Putamen (tissue), 1 donor: ENCODE results near the gene NLRP13.
"Not testable (repeated sequence)": the region's sequence is repeated elsewhere in the genome, so short reads cannot be mapped to it uniquely, and the experiment has no call there.

Source experiments
- DNase-seq: peaks from one replicate; pipeline ENCODE4 v3.0.0-alpha.2; 2016; ENCODE audit warnings: low spot score

Gene NLRP13, protein sequence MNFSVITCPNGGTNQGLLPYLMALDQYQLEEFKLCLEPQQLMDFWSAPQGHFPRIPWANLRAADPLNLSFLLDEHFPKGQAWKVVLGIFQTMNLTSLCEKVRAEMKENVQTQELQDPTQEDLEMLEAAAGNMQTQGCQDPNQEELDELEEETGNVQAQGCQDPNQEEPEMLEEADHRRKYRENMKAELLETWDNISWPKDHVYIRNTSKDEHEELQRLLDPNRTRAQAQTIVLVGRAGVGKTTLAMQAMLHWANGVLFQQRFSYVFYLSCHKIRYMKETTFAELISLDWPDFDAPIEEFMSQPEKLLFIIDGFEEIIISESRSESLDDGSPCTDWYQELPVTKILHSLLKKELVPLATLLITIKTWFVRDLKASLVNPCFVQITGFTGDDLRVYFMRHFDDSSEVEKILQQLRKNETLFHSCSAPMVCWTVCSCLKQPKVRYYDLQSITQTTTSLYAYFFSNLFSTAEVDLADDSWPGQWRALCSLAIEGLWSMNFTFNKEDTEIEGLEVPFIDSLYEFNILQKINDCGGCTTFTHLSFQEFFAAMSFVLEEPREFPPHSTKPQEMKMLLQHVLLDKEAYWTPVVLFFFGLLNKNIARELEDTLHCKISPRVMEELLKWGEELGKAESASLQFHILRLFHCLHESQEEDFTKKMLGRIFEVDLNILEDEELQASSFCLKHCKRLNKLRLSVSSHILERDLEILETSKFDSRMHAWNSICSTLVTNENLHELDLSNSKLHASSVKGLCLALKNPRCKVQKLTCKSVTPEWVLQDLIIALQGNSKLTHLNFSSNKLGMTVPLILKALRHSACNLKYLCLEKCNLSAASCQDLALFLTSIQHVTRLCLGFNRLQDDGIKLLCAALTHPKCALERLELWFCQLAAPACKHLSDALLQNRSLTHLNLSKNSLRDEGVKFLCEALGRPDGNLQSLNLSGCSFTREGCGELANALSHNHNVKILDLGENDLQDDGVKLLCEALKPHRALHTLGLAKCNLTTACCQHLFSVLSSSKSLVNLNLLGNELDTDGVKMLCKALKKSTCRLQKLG

DNA sequence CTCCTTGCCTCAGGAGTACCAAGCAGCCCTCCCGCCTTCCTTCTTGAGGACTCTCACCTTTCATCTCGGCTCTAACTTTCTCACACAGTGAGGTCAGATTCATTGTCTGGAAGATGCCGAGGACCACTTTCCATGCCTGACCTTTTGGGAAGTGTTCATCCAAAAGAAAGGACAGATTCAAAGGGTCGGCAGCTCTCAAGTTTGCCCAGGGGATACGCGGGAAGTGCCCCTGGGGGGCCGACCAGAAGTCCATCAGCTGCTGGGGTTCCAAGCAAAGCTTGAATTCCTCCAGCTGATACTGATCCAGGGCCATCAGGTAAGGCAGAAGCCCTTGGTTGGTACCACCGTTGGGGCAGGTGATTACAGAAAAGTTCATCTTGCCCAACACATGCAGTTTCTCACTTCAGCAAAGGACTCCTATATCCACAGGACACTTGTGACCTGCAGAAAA, at the start of gene NLRP13:
Gene NLRP13 (minus strand): TSS at position 401 of the 451 bp plus-strand sequence. CDS start 25 bp downstream, at position 376.
- DNase-seq, result no peak

DNA sequence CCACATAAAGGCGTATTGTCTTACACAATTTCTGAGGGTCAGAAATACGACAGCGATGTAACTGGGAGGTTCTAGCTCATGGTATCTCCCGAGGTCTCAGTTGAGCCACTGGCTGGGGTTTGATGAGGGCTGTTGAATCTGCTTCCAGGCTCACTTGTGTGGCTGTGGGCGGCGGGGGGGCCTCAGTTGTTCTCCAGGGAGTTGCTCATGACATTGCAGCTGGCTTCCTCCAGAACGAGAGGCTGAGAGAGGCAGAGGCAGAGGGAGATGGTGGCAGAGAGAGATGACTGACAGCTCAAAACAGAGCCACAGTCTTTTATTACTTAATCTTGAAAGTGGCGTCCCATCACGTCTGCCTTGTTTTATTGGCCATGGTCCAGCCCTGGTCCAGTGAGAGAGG, 48.3 kb upstream of the NLRP13 start:
- DNase-seq, result no peak

DNA sequence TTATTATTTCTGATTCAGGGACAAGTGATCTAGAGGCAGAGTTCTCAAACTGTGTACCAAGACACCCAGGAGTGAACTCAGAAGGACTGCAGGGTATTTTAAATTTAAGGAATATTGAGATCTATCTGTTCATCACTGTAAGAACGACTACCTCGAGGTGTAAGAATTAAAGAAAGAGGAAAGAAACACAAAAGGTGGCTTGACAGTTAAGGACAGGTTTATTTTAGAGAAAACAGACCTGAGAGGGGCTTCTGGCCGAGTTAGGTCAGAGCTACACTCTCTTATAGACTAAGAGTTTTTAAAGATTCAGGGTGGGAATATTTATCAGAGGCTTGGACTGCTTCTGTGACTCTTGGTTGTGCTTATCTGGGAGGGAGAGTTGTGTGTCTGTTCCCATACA, 41.8 kb upstream of the NLRP13 start:
- no peak for DNase-seq

DNA sequence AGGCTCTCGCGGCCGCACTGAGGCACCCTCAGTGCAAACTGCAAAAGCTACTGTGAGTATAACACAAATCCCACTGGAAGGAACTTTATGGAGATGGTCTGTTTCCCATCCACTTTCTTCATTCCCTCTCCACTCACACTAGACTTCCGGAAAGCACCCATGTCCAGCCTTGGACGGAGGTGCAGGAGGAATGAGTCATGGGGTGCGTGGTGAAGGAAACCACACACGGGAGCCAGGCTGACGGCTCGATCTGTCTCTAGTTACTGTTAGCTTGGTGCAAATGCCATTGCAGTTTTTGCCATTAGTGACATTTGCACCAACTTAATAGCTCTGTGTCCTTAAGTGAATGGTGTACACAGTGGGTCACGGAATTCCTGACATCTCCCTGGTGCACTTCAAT, 30.1 kb upstream of the NLRP13 start:
- DNase-seq, result no peak

DNA sequence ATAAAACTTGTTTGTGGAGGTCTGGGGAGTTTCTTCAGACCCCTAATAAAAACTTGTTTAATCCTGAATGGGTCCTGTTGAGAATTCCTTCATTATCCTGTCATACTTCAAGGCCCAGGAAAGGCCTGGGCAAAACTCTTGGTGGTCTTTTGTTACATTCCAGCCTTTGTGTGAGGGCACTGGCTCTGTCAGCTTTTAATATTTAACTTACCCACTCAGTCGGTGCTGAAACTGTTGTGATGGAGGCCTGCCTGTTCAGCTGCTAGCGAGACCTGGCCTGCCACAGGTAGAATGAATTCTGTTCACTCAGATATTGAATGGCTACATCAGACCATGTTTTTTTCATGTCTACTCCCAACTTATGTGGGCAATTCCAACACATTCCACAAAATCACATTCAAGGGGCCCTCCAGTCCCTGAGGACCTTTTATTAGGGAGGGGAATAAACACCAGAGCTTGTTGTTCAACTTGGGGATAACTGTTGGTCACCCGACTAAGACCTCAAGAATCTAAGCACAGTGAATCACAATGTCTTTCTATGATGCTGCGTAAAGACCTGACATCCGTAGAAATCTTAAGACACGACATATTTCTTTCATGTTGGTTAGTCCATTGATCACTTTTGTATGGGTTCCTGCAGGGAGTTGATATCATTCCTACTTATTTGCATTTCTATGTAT, 28.0 kb upstream of the NLRP13 start:
- DNase-seq, result no peak

DNA sequence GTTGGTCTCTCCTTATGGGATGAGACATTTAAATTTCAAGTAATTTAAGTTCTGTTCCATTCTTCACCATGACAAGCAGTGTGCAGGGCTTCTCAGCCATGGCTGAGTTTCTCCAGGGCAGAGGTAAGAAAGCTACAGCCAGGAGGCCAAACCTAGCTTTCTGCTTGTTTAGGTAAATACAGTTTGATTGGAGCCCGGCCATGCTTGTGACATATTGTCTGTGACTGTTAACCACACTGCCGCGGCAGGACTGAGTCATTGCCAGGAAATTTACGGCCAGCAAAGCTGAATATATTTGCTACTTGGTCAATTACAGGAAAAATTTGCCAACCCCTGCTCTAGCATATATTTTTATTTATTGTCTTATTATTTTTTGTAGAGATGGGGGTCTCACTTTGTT, 26.2 kb upstream of the NLRP13 start:
- DNase-seq, result no peak

DNA sequence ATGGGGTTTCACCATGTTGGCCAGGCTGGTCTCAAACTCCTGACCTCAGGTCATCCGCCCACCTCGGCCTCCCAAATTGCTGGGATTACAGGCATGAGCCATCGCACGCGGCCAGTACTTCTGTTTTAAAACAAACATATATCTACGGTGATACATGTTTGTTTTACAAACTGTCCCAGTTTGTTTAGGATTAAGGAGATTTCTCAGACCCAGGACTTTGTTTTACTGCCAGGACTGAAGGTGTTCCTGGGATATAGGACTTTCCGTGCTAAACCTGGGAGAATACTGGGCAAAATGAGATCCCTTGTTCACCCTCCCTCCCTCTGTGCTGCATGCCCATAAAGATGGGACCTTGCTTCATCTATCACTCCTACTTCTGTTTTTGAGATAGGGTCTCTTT, 24.3 kb upstream of the NLRP13 start:
- no peak for DNase-seq

DNA sequence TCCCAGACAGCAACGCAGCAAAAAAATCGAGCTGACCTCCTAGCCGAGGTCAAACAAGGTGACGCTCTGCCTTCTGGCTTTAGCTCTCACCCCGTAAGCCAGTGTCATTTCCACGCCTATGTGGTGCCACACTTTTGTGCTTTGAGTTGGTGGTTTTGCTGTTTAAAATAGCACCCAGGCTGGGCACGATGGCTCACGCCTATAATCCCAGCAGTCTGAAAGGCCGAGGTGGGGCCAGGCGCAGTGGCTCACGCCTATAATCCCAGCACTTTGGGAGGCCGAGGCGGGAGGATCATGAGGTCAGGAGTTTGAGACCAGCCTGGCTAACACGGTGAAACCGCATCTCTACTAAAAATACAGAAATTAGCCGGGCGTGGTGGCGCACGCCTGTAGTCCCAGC, 18.4 kb upstream of the NLRP13 start:
- DNase-seq, result not testable (repeated sequence)

DNA sequence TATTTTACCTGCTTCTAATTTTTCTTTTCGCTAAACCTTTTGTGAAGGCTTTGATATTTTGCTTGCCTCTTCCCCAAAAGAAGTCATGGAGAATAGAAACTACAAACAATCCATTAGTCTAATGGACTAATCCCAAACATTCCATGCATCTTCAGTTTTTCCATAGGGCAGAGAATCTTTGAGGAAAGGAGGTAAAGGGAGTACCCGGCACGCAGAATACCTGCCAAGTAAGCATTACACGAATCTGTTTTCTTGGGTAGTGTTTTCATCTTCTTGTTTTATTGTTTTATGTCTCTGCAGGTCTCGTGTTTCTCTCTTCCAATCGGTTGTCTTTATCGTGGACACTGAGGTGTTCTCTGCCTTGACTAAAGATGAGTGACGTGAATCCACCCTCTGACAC, 15.4 kb upstream of the NLRP13 start, which contains the start of gene NLRP8:
Gene NLRP8 (plus strand): TSS at position 301 of the 400 bp plus-strand sequence.
- no peak for DNase-seq

DNA sequence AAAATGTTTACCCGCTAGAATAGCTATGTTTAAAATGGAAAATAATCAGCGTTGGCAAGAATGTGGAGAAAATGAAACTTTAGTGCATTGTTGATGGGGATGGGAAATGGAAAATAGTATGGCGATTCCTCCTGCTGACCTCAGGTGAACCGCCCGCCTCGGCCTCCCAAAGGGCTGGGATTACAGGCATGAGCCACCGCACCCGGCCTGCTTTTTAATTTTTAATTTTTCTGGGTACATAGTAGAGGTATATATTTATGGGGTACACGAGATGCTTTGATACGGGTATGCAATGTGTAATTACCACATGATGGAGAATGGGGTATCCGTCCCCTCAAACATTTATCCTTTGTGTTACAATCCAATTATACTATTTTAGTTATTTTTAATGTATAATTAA, 8.2 kb upstream of the NLRP13 start:
- DNase-seq, result no peak

DNA sequence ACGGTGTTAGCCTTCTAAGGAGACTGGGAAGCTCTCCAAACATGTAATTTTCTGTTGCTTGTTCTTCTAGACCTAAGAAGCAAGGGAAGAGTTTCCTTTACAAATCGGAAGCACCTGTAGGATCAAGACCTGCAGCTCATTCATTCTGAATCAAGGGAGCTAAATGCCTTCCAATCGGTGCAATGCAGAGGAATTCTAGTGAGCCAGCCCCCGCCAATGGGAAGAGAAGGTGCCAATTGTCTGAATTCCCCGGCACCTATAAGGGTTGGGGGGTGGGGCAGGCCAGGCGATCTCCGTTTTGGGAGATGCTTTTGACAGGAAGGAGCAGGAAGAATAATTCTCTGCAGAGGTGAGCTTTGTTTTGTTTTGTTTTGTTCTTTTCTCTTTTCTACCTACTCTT, 7.1 kb upstream of the NLRP13 start:
- no peak for DNase-seq

DNA sequence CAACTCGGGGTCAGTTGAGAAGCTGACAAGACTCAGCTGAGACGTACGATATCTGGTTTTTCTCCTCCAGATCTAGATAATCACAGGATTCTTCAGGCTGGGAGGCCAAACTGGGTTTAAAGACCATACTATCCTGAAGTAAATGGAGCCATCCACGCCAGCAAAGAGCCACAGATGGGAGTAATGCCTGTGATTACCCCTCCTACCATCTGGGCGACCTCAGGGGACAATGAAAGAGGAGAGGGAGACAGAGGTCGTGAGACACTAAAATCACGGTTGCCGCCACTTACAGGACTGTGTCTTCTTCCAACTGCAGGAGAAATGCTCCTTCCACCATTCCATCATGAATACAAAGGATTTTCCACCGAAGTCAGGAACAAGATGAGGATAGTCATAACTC, 3.1 kb upstream of the NLRP13 start:
- DNase-seq, result no peak

DNA sequence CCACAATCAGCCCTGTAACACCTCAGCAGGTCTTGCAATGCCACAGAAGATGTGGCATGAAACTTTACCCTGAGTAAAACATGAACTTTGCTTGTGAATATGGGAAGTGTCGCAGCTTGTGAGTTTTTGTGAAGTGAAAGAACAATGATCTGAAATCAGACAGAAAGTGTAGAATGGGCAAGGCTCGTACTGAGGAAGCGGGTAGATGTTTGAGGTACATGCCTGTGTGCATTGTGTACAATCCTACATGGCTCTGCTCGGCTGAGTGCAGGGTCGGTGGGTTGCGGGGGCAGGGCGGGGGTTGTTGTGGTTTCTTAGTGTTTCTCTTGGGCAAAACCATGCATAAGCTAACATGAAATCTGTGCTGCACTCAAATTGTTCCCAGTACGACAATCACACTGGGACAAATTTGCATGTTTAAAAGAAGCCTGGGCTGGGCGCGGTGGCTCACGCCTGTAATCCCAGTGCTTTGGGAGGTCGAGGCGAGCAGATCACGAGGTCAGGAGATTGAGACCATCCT, 1.1 kb downstream of the NLRP13 start:
- DNase-seq, result no peak

DNA sequence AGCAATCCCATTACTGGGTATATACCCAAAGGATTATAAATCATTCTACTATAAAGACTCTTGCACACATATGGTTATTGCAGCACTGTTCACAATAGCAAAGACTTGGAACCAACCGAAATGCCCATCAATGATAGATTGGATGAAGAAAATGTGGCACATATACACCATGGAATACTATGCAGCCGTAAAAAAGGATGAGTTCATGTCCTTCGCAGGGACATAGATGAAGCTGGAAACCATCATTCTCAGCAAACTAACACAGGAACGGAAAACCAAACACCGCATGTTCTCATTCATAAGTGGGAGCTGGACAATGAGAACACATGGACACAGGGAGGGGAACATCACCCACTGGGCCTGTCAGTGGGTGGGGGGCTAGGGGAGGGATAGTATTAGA, 2.9 kb downstream of the NLRP13 start:
- not testable (repeated sequence) for DNase-seq

DNA sequence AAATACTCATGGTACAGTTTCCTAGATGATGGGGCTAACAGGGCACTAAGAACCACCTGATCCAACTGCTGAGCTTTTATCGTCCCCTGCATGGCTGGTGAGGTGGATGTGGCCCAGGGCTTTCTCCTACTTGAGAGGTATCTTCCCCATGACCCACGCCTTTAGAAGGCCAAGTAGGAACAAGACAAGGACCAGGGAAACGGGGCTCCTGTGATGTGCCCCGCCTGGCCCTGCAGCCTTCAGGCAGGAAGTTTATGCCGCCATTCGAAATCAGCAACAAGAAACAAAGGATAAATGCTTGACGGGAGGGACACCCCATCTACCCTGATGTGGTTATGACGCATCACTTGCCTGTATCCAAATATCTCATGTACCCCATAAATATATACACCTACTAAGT, 4.1 kb downstream of the NLRP13 start:
- DNase-seq, result no peak

DNA sequence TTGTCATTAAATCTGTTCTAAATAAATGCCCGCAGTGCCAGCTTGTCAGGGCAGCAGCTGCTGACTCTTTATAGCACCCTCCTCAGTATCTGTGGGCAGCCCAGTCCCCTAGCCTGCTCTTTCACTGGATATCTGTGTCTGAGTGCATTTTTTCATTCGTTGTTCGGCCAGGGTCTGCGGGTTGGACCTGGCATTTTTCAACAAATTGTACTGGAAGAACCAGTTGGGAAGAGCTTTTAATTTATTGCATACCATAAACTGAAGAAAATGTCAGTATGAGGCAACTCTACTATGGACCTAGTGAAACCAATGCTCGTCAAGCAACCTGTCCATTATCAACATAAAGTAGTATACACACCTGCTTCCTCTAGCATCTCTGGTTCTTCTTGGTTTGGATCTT, 8.6 kb downstream of the NLRP13 start:
- no peak for DNase-seq

DNA sequence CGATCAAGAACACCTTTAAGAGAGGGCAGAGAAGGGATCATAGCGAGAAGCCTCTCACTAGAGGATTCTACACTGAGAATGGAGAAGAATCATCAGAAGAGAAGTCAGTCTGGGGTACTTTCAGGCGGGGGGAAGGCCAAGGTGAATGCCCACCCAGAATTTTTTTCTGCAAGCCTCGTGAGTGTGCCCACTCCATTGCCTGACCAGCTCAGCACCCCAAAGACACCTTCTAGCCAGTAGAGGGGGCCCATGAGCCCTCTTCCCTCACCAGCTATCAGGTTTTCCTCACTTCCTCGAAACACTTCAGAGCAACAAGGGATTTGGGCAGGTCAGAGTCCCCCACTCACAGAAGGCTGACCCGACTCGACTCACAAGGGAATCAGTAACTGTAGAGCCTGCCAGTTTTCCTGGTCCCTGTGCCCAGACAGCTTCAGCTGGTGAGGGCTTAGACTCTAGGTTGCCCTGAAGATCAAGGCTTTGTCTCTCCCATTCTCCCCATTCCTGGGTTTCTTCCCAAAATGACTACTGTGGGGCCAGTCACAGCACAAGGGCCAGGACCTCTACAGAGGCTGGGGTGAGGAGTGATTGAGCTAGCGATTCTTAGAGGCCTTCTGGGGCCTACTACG, 18.4 kb downstream of the NLRP13 start:
- DNase-seq, result no peak

DNA sequence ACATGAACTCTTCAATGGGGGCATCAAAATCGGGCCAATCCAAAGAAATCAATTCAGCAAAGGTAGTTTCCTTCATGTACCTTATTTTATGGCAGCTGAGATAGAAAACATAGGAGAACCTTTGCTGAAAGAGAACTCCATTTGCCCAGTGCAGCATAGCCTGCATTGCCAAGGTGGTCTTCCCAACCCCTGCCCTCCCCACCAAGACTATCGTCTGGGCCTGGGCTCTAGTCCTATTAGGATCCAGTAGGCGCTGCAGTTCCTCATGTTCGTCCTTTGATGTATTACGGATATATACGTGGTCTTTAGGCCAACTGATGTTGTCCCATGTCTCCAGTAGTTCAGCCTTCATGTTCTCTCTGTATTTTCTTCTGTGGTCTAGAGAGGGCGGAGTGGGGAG, 19.2 kb downstream of the NLRP13 start:
- DNase-seq, result no peak

DNA sequence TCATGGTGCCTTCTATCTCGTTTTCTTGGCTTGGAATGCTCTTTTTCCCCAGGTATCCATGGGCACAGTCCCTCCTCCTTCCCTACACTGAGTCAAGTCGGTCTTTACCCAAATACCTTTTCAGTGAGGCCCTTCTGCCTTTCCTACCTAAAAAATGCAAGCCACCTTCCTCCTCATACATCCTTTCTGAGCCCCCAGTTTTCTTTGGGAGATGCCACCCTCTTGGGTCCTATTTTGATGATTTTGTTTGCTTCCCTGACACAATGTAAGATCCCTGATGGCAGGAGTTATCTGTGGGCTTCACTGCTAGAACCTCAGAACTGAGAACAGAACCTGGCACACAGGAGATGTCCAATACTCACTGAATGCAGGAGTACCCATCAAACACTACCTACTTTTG, 22.3 kb downstream of the NLRP13 start:
- no peak for DNase-seq

DNA sequence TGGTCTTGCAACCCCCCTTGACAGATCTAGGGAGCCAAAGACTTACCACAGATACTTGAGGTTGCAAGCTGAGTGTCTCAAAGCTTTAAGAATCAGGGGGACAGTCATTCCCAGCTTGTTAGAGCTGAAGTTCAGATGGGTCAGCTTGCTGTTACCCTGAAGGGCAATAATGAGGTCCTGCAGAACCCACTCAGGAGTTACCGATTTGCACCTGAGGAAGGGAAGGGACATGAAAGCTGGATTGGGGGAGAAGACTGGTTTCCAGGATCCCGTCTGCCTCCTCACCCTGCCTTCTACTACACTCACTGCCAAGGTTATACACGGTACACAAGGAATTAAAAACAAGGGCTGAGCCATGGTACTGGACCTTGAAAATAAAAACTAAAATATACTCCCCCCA, 24.4 kb downstream of the NLRP13 start:
- DNase-seq, result no peak

DNA sequence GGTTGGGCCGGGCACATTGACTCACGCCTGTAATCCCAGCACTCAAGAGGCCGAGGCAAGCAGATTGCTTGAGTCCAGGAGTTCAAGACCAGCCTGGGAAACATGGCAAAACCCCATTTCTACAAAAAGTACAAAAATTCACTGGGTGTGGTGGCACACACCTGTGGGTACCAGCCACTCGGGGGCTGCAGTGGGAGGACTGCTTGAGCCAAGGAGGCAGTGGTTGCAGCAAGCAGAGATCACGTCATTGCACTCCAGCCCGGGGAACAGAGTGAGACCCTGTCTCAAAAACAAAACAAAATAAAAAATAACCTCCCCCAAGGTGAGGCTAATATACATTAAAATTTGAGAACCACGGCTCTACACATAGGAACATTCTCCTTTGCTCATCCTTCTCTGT, 24.9 kb downstream of the NLRP13 start:
- no peak for DNase-seq
